IPS-NIHi7 (cell line): ENCODE results near the gene COMT.

Experiments
- DNase-seq: peaks from one replicate; pipeline ENCODE4 v3.0.0; 2012; ENCODE audit warnings: mixed read lengths; ENCODE audit errors: extremely low spot score

Gene COMT

GRCh38 chr22:19969141-19969928 is 27.8 kb downstream of the COMT start:
- DNase-seq = no peak

- no peak for DNase-seq
Measured at GRCh38 chr22:19970031-19970478, 28.5 kb downstream of the COMT start.

GRCh38 chr22:19970479-19971275 is 29.1 kb downstream of the COMT start:
- peak; percentile 78 for DNase-seq

GRCh38 chr22:19971276-19972124 is 29.9 kb downstream of the COMT start:
- no peak for DNase-seq

- no peak for DNase-seq
Measured at GRCh38 chr22:19972251-19972650, 30.7 kb downstream of the COMT start.

- DNase-seq = no peak
Measured at GRCh38 chr22:19972652-19973550, 31.3 kb downstream of the COMT start.

- DNase-seq = no peak
Measured at GRCh38 chr22:19973551-19974267, 32.1 kb downstream of the COMT start.

GRCh38 chr22:19974268-19974861 is 32.8 kb downstream of the COMT start:
- peak; percentile 98 for DNase-seq

- no peak for DNase-seq
Measured at GRCh38 chr22:19974935-19975706, 33.5 kb downstream of the COMT start.

GRCh38 chr22:19975707-19976035 is 34.1 kb downstream of the COMT start:
- DNase-seq = no peak

GRCh38 chr22:19976671-19977070 is 35.1 kb downstream of the COMT start:
- no peak for DNase-seq

- DNase-seq = no peak
Measured at GRCh38 chr22:19977296-19978243, 36.0 kb downstream of the COMT start.

- no peak for DNase-seq
Measured at GRCh38 chr22:19978748-19979147, 37.2 kb downstream of the COMT start.

- DNase-seq = no peak
Measured at GRCh38 chr22:19979712-19980493, 38.3 kb downstream of the COMT start.

- DNase-seq = no peak
Measured at GRCh38 chr22:19980766-19981165, 39.2 kb downstream of the COMT start.

- no peak for DNase-seq
Measured at GRCh38 chr22:19981171-19981960, 39.8 kb downstream of the COMT start.
